ENCODE data around the gene KRT78. TPM values are rescaled to one million over a fixed set of nuclear protein-coding genes. Genes with fewer than 3 reads are reported as not detected.

The KRT78 gene
- total RNA-seq, 1 donor from 2014 or later: not detected

DNA sequence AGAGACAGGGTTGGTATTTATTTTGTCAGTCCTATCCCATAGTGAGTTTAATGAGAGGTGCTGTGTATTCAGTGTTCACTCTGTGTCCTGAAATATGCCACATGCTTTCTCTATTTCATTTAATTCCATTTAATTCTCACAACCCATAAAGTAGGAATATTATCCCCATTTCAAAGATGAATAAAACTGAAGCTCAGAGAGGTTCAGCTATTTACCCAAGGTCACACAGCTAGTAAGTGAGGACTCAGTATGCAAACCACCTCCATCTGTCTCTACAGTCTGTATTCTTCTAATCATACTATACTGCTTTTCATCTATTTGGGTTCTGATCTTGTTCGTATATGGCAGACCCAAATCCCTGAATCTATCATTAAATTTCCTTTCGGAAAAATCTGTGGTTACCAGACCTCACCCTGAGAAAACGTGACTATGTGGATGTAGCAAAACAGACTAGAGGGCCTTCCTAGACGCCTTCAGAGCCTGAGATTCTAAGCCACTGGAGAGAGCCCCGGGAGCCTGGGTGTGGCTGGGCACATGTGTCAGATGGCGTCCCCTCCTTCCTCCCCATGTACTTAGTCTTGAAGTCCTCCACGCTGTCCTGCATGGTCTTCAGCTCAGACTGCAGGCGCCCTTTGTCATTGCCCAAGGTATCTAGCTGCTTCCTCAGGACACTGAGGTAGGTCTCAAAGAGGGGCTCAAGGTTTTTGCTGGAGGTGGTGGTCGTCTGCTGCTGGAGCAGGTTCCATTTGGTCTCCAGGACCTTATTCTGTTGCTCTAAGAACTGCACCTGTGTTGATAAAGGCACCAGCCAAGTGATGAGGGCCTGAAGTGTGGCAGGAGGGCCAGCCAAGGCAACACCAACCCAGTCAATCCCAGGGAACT is 37.4 kb downstream of the KRT78 start:
- Histone ChIP-seq H3K4me3 (no peak overlapping the region), H3K36me3 (no peaks in the 10 kb centered on the region), H3K27me3 (ENCODE audit: low read depth) (peaks cover 28% of the 10 kb centered on the region), H3K4me1 (peaks cover 6% of the 10 kb centered on the region), H3K27ac (replicated peaks) (no peak overlapping the region), H3K9me3 (replicated peaks) (no peaks in the 10 kb centered on the region)
- intact Hi-C loops (cut with micrococcal nuclease): no loop called here
- TF ChIP-seq, protein P1, sequence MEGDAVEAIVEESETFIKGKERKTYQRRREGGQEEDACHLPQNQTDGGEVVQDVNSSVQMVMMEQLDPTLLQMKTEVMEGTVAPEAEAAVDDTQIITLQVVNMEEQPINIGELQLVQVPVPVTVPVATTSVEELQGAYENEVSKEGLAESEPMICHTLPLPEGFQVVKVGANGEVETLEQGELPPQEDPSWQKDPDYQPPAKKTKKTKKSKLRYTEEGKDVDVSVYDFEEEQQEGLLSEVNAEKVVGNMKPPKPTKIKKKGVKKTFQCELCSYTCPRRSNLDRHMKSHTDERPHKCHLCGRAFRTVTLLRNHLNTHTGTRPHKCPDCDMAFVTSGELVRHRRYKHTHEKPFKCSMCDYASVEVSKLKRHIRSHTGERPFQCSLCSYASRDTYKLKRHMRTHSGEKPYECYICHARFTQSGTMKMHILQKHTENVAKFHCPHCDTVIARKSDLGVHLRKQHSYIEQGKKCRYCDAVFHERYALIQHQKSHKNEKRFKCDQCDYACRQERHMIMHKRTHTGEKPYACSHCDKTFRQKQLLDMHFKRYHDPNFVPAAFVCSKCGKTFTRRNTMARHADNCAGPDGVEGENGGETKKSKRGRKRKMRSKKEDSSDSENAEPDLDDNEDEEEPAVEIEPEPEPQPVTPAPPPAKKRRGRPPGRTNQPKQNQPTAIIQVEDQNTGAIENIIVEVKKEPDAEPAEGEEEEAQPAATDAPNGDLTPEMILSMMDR (IDR thresholded peaks at IDR 0.05; ENCODE audit: borderline replicate concordance): no peak
- DNase-seq: no peak

DNA sequence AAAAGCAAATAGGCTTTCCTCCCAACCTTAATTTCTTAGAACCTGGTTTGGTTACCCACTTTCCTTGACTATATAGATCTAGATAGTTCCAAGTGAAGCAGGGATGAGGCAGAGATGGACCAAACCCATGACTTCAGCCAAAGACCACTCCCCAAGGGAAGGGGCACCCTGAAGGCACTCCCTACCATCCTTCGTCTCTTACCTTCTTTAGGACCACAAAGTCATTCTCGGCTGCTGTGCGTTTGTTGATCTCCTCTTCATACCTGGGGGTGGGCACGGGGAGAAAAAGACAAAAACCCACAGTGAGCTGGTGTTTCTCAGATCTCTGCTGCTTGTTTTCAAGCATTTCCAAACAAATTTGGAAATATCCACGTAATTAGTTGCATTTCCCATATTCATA is 38.2 kb downstream of the KRT78 start:
- intact Hi-C loops (cut with micrococcal nuclease): no loop called here
- no peak overlapping the region for H3K4me3 ChIP-seq

DNA sequence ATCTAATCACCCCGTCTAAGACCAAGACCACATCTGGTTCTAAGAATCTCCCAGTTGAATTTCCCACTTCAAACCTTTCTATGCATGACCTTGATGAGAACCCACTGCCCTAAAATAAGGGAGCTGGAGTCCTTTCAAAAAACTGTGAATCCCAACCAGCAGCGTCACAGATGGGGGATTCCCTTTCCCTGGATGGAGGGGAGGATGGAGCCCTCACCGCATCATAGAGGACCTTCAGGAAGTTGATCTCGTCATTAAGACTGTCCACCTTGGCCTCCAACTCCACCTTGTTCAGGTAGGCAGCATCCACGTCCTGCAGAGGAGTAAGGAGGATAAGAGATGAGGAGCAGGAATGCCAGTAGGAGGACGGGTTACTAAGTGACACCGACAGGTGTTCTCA is 39.6 kb downstream of the KRT78 start:
- Histone ChIP-seq H3K4me1 (peaks cover 3% of the 10 kb centered on the region), H3K27me3 (ENCODE audit: low read depth) (peaks cover 34% of the 10 kb centered on the region), H3K36me3 (no peaks in the 10 kb centered on the region), H3K27ac (replicated peaks) (no peak overlapping the region), H3K9me3 (replicated peaks) (no peaks in the 10 kb centered on the region), H3K4me3 (no peak overlapping the region)
- TF ChIP-seq, protein P1 (IDR thresholded peaks at IDR 0.05; ENCODE audit: borderline replicate concordance): no peak
- intact Hi-C loops (cut with micrococcal nuclease): no loop called here
- DNase-seq: no peak

More for the DNA sequence above, 38.2 kb downstream of the KRT78 start:
- TF ChIP-seq, protein P1 (IDR thresholded peaks at IDR 0.05; ENCODE audit: borderline replicate concordance): no peak
- no peak for DNase-seq
- Histone ChIP-seq H3K27ac (replicated peaks) (no peak overlapping the region), H3K27me3 (ENCODE audit: low read depth) (peaks cover 34% of the 10 kb centered on the region), H3K9me3 (replicated peaks) (no peaks in the 10 kb centered on the region), H3K4me1 (peaks cover 6% of the 10 kb centered on the region), H3K36me3 (no peaks in the 10 kb centered on the region)

DNA sequence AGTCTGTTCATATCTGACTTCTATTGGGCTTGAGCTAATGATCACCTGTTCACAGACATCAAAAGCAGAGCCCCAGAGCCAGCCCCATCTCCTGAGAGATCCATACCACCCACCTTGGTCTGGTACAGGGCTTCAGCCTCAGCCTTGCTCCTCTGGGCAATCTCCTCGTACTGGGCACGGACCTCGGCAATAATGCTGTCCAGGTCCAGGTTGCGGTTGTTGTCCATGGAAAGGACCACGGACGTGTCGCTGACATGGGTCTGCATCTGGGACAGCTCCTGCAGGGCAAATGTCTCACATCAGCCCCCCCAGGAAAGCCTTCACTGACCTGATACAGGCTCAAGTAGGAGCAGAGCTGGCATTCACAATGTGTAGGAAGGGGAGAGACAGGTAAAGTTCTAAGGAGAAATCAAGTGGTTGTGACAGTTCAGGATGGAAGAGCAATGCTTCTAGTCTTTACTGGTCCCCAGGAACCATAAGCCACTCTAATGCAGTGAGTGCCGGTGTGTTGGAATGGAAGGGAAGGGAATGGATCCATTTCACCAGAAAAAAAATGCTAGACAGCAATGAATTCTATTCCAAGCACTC is 40.1 kb downstream of the KRT78 start:
- intact Hi-C loops (cut with micrococcal nuclease): no loop called here
- H3K4me1 ChIP-seq: no peaks in the 10 kb centered on the region
- H3K4me3 ChIP-seq: no peak overlapping the region

More for the DNA sequence above, 40.1 kb downstream of the KRT78 start:
- no peaks in the 10 kb centered on the region for H3K36me3 ChIP-seq
- no peaks in the 10 kb centered on the region for H3K9me3 ChIP-seq (replicated peaks)
- no peak for DNase-seq
- H3K27me3 ChIP-seq (ENCODE audit: low read depth): peaks cover 34% of the 10 kb centered on the region
- TF ChIP-seq, protein P1 (IDR thresholded peaks at IDR 0.05; ENCODE audit: borderline replicate concordance): no peak
- no peak overlapping the region for H3K27ac ChIP-seq (replicated peaks)
